GM21447 (cell line): Measurements from ENCODE around the gene VPS36.
"Not testable (repeated sequence)": the region's sequence is repeated elsewhere in the genome, so short reads cannot be mapped to it uniquely, and the experiment has no call there.

Experiments used
- ATAC-seq: cut with Tn5 transposase; IDR thresholded peaks from one replicate; pipeline ENCODE4 v1.9.1; 2021; ENCODE audit not compliant: unreplicated experiment

VPS36 gene

GRCh38 chr13:52378312-52378711, 72.1 kb downstream of the VPS36 start:
- no peak for ATAC-seq

DNA sequence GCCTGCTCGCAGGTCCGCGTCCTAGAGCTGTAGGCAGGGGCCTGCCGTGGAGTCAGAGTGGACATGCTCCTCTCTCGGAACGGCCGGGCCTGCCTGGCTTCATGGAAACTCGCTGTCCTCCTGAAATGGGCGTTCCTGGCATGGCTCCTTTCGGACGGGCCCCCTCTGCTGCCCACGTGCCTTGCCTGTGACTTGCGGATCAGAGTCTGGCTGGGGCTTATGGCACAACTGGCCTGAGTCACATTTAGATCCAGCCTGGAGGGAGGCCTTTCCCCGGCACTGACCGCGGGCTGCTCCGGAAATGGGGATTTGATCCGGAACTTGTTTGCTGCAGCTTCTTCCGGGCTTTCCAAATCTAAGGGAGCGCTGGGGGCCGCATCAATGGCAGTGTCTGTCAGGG, 72.5 kb downstream of the VPS36 start:
- ATAC-seq = no peak

- no peak for ATAC-seq
Measured at GRCh38 chr13:52374873-52375411, 75.5 kb downstream of the VPS36 start.

DNA sequence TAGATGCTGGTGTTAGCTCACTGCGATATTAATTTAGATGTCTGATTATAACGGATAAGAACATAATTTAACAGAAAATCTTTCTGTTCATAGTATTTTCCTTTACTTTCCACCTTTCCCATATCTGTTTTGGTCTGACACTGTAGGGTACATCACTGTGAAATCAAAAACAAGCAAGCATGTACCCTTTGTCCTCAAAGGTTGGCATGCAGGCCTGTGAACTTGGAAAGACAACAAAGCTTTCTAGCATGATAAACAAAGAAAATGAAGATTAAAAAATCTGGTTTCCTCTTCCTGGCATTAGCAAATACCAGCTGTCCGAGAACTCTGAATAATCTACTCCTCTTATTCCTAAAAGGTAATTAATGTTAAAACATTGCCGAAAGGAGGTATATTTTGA, 76.0 kb downstream of the VPS36 start:
- ATAC-seq = no peak

- ATAC-seq = not testable (repeated sequence)
Measured at GRCh38 chr13:52373277-52373676, 77.2 kb downstream of the VPS36 start.

DNA sequence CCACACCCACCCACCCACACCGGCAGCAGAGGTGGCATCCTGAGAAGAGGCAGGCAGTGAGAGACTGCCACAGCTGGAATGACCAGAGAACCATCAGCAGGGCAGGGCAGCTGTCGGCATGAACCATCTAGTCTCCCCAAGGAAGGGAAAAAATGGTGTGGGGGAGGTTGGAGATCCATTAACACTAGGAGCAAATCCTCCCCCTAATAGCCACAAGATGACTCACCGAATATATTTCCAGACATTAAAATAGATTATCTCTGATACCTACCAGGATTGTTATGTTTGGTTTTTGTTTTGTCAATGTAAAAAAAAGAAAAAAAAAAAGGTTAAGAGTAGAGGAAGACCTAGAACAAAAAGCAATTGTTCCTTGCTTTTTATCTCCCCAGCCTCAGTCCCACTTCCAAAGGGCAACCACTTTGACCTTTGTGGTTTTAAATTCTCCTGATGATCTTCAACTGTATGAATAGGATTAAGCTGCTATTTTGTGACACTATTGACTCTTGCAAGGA, 78.6 kb downstream of the VPS36 start:
- no peak for ATAC-seq

- no peak for ATAC-seq
Measured at GRCh38 chr13:52366291-52366690, 84.1 kb downstream of the VPS36 start.
